NCI-H345 treated with DMSO at 0.1 percent for 48 hours (cell line): Measurements from ENCODE around the gene JMJD7.

ENCODE experiments used
- DNase-seq: peaks from one replicate; lab custom pipeline; 2025; ENCODE audit not compliant: unreplicated experiment; lab: John Stamatoyannopoulos, UW

JMJD7 gene

DNA sequence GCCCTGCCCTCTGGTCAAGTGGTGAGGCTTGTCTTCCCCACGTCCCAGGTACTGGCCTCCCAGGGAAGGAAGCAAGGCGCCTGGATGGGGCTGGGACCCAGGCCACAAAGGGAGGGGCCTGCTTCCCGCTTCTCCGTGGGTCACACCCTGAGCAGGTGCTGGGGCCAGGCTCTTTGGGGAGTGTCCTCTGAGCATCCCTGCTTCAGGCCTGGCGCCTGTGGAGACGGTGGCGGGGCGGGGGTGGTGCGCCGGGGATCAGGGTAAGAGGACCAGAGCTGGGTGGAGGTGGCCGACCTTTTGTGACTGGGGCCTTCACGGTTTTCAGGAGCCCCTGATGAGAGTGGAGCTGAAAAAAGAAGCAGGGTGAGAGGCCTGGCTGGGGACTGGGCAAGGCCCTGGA is 14.3 kb downstream of the JMJD7 start:
- no peak for DNase-seq

DNA sequence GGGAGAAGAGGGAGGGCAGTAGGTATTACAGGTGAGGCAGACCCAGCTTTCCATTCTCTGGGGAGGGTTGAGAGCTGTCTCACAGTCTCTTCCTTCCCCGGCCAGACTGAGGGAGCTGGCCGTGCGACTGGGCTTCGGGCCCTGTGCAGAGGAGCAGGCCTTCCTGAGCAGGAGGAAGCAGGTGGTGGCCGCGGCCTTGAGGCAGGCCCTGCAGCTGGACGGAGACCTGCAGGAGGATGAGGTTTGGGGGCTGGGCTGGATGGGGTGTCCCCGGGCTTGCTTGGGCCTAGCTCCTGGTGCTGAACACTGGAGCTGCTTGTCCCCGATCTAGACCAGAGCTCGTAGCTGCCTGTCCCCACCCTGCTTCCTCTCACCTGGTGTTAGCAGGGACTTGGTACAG is 15.7 kb downstream of the JMJD7 start:
- DNase-seq, result no peak

DNA sequence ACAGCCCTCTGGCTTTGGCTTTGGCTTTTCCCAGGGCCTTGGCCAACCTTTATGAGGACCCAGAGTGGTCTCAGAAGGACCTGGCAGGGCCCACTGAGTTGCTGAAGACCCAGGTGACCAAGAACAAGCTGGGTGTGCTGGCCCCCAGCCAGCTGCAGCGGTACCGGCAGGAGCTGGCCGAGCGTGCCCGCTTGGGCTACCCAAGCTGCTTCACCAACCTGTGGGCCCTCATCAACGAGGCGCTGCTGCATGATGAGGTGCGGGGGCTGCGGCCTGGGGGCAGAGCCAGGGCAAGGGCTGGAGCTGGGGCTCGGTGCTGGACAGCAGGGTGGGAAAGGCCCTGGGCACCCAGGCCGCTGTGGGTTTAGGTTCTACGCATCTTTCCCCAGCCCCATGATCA is 16.9 kb downstream of the JMJD7 start:
- DNase-seq, result no peak

DNA sequence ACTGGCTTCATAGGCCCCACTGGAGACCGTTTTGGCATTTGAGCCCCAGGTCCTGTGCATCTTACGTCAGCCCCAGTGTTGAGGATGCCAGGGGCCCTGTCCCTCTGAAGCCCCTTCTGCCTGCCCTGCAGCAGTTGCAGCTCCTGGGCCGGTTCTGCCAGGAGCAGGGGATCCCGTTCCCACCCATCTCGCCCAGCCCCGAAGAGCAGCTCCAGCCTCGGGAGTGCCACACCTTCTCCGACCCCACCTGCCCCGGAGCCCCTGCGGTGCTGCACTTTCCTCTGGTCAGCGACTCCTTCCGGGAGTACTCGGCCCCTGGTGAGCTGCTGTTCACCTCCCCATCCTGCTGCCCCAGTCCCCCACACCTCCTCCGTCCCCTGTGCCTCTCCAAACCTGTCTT is 19.3 kb downstream of the JMJD7 start:
- no peak for DNase-seq

DNA sequence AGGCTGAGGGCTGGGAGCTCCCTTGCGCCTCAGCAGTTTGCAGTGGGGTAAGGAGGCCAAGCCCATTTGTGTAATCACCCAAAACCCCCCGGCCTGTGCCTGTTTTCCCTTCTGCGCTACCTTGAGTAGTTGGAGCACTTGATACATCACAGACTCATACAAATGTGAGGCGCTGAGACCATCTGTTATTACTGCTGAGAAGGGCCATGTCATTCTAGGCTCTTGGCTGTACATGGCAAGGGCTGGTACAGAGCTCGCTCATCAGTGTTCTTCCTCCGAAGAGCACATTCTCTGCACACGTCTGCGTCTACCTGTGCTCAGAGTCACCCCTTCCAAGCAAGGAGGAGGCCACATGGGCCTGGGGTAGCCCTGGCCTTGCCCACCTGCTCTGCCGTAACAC is 20.1 kb downstream of the JMJD7 start:
- DNase-seq, result no peak

DNA sequence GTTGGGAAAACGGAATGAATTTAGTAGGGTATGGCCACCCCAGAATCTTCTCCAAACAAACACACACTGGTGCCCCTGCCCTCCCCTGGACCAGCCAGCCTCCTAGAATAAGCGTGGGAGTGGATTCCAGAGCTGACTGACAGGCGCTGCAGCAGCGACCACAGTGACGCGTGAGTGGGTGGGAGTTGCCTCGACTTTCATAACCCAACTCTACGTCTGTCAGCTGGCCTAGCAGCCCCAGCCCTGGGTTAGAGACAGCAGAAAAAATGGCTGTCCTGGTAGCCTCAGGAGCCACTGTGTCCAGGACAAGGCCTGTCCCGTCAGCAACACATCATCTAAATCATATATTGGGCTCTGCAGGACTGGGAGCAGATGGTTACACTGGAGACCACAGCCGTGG is 20.7 kb downstream of the JMJD7 start:
- DNase-seq, result no peak

DNA sequence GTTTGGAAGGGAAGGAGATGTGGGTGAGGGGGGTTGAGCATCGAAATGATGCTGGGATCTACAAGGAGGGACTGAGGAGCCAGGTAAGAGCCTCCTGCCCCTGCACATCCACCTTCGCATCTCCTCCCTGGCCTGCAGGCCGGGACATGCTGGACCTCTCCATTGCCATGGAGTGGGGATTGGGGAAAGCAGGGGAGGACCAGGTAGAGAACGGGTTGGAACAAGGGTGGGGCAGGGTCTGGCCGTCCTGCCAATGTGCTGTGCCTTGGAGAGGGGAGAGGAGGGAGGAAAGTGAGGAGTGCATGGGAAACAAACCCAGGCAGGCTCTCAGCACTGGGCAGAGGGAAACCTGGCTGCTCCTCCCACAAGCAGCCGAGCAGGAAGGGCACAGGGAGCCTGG is 21.3 kb downstream of the JMJD7 start:
- no peak for DNase-seq

DNA sequence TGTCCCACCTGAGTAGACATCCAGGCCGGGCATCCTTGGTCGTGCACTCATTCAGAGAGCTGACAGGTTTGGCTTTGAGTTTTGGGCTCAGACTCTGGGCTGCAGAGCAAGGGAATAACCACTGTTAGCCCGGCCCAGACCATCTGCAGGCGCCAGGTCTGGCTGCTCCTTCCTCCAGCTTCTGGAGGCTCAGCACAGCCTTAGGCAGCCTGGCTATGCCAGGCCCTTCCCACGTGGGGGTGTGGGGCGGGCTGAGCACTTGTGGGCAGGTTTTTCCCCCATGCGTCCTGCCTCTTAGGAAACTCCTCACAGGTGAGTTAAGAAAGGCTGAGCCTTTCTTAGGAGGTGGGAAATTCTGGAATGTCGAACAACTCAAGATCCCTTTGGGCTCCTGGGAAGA is 22.0 kb downstream of the JMJD7 start:
- DNase-seq, result no peak

DNA sequence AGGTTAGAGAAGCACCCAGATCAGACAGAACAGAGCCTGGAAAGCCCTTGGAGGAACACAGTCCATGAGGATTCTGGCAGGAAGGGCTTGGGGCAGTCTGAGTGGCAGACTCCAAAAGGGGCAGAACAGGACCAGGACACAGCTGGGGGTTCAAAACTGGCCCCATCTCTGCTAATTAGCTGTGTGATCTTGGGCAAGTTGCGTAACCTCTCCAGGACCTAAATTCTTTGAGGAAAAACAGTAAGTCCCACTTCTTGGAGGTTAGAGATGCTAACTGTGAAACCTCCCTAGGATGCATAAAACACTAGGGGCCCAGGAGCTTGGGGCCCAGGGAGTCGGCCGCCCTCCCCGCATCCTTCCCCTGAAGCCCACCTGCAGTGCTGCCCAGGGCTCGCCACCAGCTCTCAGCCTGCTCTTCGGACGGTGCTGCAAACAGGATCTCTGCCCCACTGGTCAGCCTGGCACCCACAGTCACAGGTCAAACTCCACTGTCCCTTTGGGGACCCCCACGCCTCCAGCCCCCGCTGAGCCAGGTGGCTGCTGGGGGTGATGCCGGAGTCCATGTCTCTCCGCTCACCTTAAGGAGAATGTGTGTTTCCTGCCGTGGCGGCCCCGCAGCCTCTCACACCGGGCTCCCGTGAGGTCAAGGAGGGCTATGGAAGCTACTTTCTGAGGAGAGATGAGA is 22.7 kb downstream of the JMJD7 start:
- no peak for DNase-seq

DNA sequence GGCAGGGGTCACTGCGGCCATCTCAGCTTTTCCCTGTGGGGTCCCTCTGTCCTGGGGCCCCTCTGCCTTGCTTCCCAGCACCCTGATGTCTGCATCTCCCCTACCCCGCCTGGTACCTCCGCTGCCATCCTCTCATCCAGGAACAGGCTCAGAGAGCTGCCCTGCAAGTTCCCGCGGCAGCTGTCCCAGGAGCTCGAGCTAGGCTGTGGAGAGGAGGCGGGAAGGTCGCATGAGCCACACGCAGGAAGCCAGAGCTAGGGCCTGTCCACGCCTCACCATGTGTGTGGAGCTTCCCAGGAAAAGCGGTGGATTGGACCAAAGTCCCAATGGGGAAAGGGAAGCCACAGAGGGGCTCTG is 23.3 kb downstream of the JMJD7 start:
- DNase-seq, result no peak

DNA sequence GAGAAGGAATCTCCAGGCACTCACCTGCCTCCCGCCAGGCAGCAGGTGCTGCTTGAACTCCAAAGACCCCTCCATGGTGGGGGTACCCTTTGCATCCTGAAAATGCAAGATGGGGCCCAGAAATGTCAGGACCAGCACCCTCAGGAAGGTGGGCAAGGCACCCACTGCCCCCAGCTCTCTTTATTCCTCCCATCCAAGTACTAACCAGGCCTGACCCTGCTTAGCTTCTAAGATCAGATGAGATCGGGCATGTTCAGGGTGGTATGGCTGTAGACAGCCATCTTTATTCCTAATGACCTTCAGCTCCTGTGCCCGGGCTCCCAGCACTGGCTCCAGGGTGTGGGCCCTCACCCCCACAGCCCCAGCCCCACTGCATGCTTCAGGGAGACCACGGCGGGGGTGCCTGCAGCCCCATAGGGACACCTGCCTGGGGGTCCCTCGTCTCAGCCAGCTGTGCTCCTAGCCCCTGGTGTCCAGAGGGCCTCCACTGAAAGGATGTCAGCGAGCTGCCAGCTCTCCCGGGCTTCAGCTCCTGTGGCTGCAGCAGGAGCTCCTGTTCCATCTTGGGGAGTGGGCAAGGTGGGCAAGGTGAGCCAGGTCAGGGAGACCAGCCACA is 24.0 kb downstream of the JMJD7 start:
- no peak for DNase-seq

DNA sequence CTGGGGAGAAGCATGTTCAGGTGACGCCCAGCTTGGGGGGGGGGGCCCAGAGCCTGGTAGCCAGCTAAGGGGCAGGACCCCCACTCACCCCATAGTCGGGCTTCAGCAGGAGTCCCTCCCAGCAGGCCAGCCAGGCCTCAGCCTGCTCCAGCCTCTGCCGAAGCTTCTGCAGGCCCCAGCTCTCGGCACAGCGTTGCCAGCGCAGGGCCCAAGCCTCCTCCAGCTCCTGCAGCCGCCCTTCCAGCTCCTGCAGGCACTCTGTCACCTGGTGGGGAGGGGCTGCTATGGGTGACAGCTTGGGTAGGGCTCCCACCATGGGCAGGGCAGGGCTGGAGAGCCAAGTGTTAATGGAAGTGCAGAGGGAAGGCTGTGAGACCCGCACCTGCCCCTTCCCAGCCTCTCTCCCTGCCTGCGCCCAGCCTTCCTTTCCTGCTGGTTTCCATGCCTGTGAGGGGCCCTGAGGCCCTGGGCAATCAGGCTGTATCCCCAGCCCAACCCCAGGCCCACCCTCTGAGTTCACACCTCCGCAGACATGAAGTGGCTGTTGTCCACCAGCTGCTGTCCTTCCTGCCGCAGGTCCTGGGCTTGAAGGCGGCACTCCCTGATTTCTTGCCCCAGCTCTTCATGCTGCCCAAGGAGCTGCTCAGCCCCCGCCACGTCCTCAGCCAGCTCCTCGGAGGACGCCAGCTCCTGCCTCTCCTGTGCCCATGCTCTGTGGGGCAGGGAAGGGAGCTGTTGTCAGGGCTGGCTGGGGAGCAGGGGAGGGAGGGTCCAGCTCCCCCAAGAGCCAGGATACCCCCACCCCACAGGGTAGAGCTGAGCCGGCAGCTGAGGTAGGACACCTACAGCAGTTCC is 25.1 kb downstream of the JMJD7 start:
- no peak for DNase-seq

DNA sequence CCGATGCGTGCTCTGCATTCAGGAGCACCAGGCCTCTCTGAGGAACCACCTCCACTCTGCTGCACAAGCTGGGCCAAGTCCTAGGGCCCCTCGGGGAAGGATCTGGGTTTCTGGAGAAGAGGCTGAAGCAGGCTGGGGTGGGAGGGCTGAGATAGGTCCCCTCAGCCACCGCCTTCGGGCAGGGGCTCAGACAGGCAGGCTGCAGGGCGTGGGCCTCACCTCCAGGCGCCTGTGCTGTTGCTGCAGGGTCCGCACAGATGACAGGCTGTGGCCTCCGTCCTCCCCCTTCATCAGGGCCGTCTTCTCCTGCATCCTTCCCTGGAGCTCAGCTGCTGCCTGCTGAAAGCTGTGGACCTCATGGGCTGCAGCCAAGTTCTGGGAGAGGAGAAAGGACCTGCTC is 25.9 kb downstream of the JMJD7 start:
- no peak for DNase-seq

DNA sequence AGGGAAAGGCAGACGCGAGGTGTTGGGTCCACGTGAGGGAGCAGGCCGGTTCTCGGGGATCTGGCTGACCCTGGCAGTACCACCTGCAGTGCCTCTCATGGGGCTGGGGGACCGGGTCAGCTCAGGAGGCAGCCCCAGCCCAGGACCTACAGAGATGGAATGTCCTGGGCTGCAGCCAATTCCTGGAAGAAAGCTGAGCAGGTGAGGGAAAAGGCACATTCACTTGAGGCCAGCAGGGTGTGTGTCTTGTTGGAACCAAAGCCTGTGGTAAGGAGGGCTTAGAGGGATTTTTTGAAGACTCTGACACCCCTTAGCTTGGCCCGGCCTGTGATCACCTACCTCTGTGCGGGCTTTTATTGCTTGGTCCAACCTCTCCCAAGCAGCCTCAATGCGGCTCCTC is 26.6 kb downstream of the JMJD7 start:
- no peak for DNase-seq

DNA sequence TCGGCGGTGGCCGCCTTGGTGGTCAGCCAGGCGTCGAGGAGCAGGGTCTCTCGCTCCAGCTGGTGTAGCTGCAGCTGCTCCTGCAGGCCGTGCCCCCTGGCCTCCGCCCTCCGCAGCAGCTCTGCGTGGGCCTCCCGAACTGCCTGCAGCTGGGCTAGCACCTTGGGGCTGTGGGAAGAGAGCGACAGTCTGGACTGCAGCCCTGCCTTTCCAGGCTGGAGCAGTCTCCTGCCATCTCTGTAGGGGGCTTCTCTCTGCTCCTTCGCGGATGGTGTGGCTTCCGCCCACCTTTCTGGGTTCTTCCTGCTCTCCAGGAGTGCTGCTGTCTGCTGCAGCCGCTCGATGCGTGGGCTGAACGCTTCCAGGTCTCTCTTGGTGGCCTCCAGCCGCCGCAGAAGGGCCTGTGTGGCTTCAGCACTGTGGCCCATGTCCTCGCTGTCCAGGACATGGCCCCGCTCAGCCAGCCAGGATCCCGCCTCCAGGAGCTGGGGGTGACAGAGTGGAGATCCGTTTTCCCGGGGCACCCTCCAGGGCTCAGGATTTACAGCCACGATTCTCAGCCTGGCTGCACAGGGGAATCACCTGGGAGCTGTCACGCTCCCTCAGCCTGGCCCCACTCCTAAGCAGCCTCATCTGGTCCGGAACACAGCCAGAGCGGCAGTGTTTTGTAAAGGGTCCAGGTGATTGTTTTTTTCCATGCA is 27.5 kb downstream of the JMJD7 start:
- no peak for DNase-seq

DNA sequence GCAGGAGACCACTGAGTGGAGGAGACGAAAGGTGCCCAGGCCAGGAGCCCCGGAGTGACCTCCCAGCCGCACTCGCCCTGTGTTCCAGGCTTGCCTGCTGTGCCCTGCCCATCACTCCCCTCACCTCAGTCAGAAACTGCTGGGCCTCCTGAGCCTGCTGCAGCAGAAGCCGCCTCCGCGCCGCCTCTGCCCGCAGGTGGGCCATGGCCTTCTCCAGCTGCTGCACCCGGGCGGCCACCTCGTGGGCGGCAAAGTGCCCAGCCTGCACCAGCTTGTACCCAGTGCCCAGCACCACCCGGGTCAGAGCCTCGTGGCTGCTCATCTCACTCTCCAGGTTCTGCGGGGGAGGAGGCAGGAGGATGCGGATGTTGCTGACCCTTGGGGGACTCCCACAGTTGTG is 28.4 kb downstream of the JMJD7 start:
- DNase-seq, result no peak

DNA sequence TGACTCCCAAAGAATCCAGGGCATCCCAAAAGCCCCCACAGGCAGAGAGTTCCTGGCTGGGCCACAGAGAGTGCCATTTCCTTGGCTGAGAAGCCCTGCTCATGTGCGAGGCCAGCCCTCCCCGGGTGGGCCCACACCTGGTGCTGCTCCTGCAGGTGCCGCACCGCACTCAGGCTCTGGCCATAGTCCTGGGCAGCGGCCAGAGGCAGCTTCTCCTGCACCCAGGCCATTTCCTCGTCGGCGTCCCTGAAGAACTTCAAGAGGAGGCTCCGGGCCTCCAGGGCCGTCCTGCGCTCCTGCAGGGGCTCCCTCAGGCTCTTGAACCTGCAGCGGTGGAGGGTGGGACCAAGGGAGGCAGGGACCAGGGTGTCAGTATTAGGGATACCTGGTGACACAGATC is 28.8 kb downstream of the JMJD7 start:
- no peak for DNase-seq

DNA sequence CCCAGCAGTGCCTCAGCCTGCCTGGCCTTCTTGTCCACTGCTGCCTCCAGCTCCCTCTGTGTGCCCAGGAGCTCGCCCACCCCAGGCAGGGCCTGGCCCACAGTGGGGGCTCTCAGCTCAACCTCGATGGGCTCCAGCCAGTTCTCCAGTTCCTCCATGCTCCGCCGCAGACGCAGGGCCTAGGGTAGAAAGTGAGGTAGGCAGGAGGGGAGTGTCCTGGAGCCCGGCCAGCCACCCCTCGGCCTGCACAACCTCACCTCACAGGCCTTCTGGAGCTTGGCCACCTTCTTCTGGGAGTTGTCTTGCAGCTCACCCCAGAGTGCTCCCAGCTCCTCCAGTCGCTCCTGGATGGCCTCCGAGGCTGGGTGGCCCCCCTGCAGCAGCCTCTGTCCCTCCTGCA is 29.4 kb downstream of the JMJD7 start:
- no peak for DNase-seq

DNA sequence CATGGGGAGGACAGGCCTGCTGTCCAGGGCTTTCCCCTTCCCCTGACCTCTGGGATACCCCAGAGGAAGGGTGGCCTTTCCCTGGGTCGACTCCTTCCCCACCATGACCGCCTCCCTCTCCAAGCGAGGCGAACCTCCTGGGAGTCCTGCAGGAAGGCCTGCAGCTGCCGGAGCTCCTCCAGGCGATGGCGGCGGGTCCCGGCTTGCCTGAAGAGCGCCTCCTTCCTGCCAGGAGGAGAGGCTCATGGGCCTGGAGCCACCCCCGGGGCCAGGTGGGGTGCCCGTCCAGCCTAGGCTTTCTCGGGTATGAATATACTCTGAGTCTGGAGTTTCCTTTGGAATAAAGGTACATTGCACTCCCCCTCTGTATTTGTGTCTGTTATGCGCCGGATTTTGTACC is 30.9 kb downstream of the JMJD7 start:
- no peak for DNase-seq

DNA sequence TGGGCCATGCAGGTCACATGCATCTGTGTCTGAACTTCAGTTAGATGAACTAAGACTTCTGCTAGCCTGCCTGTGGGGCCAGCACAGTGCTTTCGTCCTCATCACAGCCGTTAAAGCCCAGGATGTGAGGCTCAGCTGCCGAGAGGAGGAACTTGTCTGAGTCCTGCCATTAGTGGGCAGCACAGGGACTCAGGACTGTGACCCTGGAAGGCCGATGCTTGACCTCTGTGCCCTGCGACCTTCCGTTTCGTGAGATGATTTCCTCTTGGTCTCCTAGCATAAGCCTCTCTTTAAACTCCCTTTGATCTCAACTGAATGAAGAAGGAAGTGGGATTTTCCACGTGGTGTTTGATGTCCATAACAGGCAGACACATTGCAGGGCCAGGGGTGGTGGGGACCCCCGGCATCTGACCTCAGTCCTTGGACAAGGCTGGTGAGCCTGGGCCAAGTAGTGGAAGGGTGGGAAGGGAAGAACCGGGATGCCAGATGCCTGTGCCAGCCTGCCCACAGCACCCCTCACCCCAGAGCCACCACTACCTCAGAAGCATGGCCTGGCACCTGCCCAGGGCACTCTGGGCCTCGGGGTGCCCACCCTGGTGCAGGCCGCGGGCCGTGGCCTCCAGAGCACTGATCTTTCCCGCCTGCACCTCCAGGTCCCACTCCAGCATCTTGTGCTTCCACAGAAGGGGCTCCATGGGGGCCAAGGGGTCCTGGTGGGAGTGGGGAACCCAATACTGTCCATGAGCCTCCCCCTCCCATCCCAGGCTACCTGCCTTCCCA is 32.3 kb downstream of the JMJD7 start:
- DNase-seq, result no peak

DNA sequence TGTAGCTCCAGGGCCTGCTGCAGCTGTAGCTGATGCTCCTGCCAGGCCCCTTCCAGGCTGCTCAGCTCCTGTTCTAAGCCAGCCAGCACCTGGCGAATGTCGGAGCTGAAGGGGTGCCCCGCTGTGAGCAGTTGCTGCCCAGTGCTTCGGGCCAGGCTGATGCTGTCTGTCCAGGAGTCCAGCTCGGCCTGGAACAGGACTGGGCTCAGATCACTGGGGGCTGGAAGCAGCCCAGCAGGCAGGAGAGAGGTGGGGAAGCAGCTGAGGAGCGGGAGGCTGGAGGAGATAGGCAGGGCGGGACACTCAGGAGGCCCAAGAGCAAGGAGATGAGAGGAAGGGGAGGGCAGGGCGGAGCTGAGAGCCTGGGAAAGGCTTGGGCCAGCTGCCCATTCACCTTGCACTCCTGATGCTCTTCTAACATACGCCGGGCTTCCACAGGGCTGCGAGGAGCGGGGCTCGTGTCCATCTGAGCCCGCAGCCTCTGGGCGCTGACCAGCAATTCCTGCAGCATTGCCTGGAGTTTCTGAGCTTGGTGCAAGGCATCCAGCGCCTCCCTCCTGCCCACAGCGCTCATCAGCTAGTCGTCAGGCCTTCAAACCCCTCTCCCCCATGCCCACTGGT is 34.0 kb downstream of the JMJD7 start:
- DNase-seq, result no peak
